NCI-H2227 treated with DMSO at 0.1 percent for 48 hours (cell line): Measurements from ENCODE around the gene NNAT.

Experiments used
- DNase-seq: peaks from one replicate; lab custom pipeline; 2025; lab: John Stamatoyannopoulos, UW

NNAT gene

DNA sequence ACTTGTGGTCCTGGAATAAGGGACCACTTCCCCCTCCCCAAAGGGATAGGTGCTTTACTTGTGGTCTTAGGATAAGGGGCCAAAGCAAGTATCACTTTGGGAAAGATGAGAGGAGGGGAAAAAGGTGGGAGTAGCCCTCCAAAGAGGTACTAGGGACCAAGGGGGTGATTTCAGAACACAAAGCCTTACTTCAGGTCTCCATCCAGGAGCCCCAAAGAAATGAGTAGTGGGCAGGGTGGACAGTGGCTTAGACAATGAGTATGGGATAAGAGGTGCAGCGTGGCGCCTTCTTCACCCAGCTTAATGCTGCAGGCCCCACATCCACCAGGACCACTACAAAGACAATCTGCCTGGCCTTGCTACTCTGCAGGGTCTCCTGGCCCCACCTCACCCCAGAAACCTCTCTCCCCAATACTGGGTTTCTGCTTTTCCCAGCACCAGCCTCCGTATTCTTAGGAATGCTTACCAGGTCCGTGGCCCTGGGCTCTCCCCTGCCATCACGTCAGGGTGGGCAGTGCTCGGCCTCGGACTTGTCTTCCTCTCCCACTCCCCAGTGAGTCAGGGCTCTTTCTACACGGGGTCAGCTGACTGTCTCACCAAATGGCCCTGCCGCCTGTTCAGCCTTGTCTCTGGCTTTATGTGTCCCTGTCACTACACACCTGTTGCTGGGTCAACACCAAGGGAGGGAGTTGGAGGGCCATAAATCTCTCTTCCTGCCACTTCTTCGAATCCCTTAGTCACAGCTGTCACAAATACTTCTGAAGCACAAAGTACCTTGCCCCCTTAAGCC, 3.1 kb downstream of the NNAT start:
- DNase-seq = no peak

DNA sequence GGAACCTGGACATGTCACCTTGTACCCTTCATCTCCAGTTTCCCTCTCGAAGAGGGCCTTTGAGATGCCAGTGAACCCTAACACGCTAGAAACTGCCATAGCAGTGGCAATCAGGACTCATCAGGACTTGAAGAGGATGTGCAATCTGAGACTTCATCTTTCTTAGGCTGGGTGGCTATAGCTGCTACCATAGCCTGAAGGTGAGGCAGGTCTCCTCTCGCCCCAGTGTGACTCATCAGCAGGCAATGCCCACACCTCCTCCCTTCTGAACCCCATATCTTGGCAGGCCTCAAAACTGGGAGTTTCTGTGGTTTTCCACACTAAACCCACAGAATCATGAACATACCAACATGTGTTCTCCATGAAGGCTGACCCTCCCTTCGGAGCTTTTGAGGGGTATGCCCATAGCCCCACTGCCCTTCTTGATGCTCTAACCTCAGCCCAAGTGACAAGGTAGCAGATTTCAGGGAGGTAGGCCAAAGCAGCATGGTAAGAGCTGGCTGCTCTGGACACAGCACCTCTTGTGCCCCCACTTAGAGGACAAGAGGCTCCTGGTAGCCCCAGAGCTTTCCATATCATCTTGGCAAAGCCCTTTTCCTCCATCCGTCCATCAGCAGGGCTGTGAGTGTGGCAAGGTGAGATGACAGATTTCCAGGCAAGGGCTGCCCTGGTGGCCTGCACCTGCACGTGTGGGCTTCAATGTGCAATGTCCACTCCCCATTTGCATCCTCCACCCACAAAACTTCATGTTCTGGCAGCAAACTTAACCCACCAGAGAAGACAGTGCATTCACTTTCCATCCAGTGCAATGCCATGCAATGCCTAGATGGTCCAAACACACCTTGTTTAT, 4.0 kb downstream of the NNAT start:
- no peak for DNase-seq

DNA sequence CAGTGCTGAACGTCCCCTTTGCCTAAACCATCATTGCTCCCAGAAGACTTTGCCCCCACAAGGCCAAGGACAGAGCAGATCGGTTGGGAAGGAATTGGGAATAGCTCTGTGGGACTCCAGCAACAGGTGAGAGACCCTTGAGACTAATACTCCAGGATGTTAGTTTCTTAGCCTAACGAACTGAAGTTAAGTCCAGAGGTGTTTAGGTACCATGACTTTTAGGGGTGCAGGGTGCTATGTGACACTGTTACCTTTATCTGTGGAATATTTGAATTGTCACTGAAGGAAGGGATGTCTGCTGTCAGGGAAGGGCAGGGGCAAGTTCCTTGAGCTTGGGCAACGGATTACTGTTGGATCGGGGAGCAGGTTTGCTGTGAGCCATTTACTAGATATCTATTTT, 4.8 kb downstream of the NNAT start:
- no peak for DNase-seq

DNA sequence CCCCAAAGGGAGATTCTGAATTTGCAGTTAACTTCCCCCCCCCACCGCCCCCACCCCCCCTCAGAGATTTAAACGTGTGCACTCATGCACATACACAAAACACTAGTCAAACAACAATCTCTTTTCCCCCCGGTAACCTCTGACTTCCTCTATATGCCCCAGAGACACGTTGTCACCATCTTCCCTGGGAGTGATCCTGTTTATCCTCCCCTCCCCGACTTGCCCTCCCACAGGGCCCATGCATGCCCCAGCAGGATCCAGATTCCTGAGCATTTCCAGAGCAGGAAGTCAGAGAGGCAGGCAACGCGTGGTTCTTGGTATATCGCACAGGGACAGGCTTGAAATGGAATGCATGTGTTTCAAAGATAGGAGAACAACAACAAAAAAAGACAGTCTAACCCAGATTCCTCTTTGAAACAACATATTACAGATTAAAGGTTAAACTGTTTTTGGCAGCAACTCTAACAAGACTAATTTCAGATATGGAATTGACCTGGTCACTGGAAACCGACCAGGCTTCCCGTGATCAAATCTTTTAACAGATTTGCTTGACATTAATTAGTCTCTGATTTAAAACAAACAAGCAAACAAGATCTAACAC, 5.3 kb downstream of the NNAT start:
- DNase-seq = no peak

DNA sequence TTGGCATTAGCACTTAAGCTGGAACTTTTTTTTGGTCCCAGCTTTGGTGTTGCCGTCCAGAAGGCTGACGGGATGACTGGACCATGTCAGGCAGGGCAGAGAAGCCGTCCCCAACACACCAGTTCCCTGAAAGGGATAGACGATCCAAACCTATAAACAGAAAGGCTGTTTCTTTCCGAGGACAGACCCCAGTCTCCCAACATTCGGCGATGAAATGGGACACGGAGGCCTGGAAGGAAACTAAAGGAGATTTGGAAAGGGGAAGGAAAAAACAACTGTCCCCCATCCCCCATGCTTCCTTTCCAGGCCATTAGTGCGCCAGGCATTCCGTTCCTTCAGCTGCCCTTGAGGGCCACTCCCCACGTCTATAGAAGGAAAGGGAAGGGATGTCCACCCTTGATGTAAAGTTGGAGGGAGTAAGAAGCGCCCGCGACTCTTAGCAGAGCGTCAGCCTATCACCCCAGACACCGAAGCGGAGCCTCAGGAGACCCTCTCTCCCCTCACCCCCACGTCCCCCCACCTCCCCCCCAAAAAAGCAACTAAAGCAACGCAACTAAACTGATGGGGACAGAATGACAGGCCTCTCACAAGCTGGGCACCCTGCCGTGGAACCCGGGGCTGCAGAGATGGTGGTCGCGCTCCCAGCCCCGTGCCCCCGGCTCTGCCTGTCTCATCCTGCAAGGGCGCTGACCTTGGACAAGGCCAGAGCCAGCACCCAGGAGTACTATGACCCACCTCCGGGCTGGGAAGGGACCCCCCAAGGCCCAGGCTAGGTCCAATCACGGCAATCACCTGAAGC, 6.0 kb downstream of the NNAT start:
- DNase-seq = no peak

DNA sequence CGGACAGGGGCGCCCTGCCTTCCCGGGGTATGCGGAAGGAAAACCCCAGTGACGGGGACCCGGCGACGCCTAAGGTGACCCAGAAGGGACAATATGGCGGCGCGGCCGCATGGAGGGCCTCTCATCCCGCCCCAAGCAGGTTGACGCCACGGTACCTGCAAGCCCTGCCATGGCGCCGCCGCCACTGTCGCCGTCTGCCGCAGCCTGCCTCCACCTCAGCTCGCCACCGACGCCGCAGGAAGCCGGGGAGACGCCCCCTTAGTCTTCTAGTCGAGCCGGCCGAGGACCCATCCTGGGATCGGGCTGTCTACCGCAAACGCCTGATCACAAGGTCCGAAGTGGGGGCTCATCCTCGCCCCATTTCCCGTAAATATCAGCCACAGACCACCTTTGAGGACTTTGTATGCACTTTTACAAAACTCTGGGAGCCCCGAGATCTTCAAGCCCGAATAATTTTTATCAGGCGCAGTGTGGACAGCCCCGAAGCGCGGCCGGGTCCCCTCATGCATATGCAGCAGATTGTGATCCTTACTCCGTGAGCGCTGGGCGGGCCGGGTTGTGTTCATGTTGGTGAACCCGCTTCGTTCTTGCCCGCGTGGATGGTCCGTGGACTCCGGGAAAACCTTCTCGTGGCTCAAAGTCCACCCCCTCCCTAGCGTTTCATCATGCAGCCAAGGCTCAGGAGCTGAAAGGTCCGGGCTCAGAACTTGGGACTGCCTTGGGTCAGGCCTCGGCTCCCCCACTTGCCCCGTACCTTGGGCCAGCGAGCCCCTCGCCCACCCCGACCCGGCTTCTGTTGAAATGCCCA, 6.8 kb downstream of the NNAT start, which contains the start of gene BLCAP:
Gene BLCAP (minus strand): TSS at position 239 of the 808 bp plus-strand sequence. CDS start 8,702 bp downstream, outside the sequence.
- peak; percentile 98 for DNase-seq

DNA sequence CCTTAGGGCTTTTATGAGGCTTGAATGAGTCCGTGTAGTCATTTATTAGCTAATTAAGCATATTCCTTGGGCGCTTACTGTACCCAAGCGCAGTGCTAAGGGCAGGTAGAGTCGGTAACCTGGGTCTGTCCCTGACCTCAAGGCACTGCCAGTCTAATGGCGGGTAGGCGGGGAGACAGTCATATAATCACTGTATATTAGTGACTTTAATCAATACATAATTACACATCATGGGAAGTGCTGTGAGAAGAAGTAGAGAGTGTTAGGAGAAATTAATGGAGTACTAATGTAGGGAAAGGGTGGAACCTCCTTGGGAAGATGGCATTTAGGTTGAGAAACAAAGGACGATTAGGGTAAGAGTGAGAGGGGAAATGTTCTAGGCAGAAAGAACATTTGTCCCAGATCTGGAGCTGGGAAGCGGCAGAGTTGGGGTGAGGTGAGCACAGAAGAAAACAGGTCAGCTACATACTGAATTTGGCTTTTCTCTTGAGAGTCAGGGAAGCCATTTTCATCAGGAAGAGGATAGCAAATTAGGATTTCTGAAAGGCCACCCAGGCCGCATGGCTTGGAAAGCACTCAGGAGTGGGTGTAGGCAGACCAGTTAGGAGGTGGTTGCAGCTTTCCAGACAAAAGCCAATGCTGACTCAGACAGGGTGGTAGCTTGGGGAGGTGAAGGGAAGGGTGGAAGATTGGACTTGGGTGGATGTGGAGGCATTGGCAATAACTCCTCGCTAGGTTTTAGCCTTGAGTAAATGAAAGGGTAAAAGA, 7.6 kb downstream of the NNAT start:
- DNase-seq = no peak

DNA sequence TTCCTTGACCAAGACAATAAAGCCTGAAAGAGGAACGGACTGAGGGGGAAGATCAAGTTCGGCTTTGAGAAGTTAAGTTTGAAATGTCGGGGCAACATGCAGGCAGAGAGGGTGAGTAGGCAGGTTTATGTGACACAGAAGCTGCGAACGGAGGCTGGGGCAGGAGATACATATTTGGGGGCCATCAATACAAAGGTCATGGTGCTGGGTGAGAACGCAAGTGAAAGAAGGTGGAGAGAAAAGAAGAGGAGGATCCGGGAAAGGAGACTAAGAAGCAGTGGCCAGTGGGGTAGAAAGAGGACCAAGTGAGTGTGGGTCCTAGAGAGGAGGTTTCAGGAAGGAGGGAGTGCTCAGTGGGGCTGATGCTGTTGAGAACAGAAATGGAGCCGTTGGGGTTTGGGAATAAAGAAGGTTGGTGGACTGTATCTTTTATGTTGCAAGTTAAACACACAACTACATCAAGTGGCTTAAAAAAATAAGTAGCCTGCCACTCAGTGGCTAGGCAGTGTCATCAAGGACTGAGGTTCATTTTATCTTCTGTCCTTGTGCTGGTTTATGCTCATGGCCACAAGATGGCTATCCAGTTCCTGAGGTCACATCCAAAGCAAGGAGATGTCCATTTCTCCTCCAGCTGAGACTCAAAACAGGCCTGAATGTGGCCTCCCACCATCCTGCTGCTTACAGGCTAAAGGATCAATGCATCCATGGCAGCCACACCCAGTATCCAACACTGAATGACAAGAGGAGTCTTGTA, 8.3 kb downstream of the NNAT start:
- DNase-seq = no peak

DNA sequence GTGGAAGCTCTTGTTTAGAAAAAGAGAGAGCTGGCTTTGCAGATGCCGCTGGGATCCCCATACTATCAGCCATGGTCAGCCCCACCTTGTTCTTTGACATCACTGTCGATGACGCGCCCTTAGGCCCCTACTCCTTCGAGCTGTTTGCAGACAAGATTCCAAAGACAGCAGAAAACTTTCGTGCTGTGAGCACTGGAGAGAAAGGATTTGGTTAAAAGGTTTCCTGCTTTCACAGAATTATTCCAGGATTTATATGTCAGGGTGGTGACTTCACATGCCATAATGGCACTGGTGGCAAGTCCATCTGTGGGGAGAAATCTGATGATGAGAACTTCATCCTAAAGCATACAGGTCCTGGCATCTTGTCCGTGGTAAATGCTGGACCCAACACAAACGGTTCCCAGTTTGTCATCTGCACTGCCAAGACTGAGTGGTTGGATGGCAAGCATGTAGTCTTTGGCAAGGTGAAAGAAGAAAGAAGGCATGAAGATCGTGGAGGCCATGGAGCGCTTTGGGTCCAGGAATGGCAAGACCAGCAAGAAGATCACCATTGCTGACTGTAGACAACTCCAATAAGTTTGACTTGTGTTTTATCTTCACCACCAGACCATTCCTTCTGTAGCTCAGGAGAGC, 9.0 kb downstream of the NNAT start:
- DNase-seq = no peak

DNA sequence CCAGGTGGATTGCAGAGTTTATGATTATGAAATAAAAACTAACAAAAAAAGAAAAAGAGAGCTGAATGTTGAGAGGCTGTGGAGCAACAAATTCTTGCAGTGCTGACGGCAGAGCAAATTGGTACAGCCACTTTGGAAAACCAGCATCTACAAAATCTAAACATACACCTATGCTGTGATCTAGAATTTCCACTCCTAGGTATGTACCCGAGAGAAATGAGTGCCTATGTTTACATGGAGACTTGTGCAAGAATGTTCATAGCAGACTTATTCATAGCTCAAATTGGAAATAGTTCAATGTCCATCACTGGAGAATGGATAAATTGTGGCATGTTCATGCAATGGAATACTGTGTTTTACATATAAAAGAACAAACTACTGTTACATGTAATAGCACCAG, 9.6 kb downstream of the NNAT start:
- DNase-seq = no peak

DNA sequence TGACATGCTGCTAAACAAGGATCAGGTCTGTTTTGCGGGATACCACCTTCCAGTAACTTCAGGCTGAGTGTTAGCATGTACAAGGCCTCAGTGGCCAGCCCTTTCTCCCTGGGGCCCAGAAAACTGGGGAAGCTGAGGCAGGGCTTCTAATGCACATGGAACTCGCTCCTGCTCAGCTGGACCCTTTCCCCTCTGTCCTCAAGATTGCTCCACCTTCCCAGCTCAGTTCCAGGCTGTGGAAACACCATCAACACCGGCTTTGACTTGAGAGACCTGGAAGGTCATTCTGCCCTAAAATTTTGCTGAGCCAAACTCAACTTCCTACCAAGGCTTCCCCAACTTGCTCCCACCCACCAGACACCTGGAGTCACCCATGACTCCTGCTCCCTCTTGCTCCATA, 10.8 kb downstream of the NNAT start:
- DNase-seq = no peak

DNA sequence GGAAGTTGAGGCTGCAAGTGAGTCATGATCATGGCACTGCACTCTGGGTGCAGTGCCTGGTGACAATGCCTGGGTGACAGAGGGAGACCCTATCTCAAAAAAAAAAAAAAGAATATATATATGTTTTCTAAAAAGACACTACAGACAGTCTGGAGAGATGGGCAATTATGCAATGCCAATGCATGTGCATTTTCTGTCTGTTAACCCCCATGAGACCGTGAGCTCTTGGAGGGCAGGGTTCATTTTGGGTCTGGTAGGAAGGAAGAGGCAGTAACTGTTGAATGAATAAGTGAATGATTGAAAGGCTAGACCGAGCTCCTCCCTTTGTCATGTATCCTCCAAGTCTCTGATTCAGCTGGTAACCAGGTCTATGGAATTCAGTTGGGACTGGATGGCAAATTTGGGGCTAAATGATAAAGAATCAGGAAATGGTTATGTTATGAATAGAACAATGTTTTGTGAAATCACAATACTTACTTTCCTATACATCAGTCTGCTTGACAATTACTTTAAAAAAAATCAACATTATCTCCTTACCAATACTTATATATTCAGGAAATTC, 12.2 kb downstream of the NNAT start:
- DNase-seq = no peak

DNA sequence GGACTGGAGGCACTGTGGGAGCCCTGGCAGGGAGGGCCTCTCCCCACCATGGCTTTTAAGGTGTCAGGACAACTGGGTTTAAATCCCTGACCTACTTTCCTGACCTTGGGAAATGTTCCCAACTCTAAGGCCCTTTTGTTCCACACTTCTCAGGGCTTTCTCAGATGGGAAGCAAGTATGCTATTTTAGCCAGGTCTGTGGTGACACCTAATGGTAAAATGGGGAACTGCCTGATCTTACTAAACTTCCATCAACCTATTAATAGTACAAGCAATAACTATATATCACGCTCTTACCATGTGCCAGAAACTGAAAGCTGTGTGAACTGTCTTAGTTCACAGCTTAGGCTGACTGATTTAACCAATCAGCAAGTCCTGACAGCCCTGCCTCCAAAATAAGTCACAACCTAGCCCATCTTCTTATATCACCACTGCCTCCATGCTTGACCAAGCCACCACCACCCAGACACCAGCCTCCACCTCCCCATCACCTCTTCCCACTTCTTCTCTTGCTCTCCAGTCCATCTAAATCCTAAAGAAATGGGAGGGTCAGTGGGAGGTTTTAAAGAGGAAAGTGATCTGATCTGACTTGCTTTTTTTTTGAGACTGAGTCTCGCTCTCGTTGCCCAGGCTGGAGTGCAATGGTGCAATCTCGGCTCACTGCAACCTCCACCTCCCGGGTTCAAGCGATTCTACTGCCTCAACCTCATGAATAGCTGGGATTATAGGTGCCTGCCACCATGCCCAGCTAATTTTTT, 13.5 kb downstream of the NNAT start:
- peak; percentile 75 for DNase-seq

DNA sequence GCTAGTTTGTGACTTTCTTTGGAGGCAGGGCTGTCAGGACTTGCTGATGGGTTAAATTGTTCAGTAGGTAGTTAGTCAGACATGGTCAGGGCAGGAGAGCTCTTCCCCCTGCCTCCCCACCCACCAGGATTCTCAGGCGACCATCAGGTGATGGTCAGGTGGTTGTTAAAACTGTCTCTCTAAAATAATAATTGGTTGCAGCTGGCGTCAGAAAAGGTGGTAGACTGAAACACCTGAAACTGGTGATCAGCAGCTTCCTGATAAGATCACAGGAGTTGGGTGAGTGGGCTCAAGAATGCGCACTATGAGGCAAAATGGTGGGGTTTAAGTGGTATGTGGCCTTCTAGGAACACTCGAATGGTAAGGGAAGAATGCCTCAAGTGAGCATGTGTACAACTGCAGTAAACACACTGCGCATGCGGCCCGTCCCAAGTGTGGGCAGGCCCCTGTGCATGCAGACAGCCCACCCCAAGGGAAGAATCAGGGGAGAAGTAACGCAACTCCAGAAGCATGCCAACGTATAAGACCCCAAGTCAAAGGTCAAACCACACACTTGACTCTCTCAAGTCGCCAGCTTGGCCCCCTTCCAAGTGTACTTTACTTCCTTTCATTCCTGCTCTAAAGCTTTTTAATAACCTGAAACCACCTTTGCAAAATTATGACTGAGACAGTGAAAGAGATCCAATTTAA, 14.5 kb downstream of the NNAT start:
- DNase-seq = peak; percentile 20

DNA sequence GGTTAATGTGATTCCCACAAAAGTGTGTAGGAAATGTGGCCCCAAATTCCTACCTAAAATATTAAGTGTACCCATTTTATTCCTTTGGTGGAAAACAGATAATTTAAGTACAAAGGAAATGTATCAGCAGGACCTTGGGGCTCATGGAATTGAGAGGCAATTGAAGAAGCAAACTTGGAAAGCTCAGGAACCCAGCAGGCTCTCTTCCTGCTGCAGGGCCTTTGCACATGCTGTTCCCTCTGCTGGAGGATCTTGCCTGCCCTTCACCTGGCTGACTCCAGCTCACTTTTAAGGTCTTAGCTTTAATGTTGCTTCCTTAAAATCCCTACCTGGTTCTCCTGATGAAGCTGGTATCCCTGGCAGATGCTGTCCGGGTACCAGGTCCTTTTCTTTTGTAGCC, 16.5 kb downstream of the NNAT start:
- no peak for DNase-seq

DNA sequence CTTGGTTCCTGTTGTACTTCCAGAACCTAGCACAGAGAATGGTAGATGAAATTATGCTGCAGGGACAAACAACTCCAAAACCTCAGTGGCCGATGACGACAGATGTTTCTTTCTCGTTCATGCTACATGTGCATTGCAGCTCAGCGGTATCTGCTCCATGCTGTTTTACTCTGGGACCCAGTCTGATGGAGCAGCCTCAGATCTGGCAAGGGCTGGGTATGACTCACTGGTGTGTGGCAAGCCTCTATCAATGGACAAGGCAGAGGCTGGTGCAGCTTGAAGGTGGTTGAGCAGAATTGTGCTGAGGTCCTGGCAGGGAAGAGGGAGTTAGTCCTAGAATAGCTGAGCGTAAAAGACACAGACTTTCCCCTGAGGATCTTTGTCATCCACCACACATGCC, 17.0 kb downstream of the NNAT start:
- no peak for DNase-seq

DNA sequence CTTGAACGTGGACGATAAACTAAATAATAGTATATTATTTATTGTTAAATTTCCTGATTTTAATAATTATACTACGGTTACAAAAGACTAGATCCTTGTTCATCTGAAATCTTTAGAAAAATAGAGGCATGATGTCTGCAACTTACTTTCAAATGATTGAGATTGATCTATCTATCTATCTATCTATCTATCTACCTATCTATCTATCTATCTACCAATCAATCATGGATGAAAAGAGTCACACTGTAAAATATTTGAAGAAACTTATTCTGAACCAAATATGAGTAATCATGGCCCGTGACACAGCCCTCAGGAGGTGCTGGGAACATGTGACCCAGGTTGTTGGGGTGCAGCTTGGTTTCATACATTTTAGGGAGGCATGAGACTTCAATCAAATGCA, 18.4 kb downstream of the NNAT start:
- no peak for DNase-seq
